Right ventricle myocardium inferior (tissue), 1 donor: ENCODE measurements around the gene ABCA7. TPM values are rescaled to one million over a fixed set of nuclear protein-coding genes. Genes with fewer than 3 reads are reported as not detected.

Experiments
- ATAC-seq: fragments of 200-7000 bp; cut with Tn5 transposase; one replicate; pipeline ENCODE4 v1.9.1; 2020; ENCODE audit warnings: mild to moderate bottlenecking, moderate library complexity
- DNase-seq: peaks from one replicate; pipeline ENCODE4 v3.0.0; 2021; ENCODE audit errors: missing footprints
- intact Hi-C: fragments of 100-400 bp; cut with DNase I; formaldehyde crosslinking; loops from one replicate; pipeline ENCODE4 v1.11.0; 2022
- long read RNA-seq: library from polyadenylated mRNA; unstranded; transcript quantifications from one replicate; pipeline ENCODE4 v2.0.0, GENCODE V29; 2021
- total RNA-seq: library from RNA; stranded (reverse); fragmentation: NEBNext Ultra II Directional; extraction: Animal tissue kit (Norgen Biotek cat#: 25700); gene quantifications from one replicate; pipeline ENCODE4 v1.2.1, GENCODE V29; 2021
- donor health status: DM: no; HTN: yes; CAD: no; lungs with severe emphysema.

The ABCA7 gene, protein sequence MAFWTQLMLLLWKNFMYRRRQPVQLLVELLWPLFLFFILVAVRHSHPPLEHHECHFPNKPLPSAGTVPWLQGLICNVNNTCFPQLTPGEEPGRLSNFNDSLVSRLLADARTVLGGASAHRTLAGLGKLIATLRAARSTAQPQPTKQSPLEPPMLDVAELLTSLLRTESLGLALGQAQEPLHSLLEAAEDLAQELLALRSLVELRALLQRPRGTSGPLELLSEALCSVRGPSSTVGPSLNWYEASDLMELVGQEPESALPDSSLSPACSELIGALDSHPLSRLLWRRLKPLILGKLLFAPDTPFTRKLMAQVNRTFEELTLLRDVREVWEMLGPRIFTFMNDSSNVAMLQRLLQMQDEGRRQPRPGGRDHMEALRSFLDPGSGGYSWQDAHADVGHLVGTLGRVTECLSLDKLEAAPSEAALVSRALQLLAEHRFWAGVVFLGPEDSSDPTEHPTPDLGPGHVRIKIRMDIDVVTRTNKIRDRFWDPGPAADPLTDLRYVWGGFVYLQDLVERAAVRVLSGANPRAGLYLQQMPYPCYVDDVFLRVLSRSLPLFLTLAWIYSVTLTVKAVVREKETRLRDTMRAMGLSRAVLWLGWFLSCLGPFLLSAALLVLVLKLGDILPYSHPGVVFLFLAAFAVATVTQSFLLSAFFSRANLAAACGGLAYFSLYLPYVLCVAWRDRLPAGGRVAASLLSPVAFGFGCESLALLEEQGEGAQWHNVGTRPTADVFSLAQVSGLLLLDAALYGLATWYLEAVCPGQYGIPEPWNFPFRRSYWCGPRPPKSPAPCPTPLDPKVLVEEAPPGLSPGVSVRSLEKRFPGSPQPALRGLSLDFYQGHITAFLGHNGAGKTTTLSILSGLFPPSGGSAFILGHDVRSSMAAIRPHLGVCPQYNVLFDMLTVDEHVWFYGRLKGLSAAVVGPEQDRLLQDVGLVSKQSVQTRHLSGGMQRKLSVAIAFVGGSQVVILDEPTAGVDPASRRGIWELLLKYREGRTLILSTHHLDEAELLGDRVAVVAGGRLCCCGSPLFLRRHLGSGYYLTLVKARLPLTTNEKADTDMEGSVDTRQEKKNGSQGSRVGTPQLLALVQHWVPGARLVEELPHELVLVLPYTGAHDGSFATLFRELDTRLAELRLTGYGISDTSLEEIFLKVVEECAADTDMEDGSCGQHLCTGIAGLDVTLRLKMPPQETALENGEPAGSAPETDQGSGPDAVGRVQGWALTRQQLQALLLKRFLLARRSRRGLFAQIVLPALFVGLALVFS (N-terminal part only)
- 7.7 TPM for total RNA-seq
- long read RNA-seq, partial matches to known transcripts = 7 of 12 reads
- long read RNA-seq, other reads (novel, unspliced or antisense) = 5 of 12 reads

DNA sequence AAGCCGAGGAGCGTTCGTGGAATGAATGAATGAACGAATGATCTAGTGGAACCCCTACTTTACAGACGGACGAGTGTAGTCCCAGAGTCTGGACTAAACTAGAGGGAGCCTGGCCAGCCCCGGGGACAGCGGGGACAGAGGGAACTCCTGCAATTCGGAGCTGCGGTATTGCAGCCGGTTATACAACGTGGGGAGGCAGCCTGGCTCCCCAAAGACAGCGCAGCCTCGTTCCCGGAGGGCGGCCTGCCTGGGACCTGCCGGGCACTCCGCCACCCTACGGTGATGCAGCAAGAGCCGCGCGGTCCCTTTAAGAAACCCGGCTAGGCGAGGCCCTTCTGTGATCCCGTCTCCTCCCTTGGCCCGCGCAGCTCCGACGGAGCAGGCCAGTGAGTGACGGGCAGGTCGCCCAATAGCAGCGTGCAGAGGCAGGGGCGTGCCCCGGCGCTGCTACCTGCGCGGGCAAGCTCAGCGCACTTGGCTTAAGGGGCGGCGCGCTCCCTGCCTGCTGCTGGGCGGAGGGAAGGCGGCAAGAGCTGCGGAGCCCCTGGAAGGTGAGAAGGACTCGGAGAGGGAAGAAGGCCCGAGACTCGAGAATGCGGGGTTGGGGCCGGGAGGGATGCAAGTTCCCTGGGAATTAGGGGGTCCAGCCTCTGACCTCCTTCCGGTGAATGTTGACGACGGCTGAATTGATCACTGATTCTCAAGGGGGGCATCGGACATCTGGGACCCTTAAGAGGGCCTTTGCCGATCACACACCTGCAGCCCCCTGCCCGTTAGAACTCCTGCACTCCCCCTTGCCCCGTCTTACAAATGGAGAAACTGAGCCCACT, at the start of gene ABCA7:
Gene ABCA7, plus strand, starts transcription at position 462 of the 830 bp plus-strand sequence. CDS start 1,255 bp downstream, outside the sequence.
- intact Hi-C loops = loop anchor here (5.0 kb wide), 1 partner anchor 57 kb away; the partner anchor contains the start of gene POLR2E
- ATAC-seq (peak; percentile 96), DNase-seq (peak; percentile 99)

DNA sequence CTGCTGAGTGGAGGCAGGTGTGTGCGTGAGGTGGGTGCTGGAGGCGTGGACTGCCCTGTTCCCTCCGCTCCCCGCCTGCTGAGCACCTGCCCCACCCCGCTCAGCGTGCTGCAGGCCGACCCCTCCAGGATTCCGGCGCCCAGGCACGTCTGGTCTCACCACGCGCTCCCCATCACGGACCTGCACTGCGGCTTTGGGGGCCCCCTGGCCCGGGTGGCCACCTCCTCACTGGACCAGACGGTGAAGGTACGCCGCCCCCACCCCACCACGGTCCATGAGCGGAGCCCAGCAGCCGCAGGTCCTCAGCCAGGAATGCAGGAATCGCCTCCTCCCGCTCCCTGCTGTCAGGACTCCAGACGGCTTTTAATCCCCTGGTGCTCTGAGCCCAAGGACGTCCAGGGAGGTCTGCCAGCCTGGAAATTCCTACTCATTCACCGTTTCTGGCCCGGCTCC, 49.8 kb upstream of the ABCA7 start:
- intact Hi-C loops = no loop called here
- ATAC-seq = no peak
- DNase-seq = no peak

DNA sequence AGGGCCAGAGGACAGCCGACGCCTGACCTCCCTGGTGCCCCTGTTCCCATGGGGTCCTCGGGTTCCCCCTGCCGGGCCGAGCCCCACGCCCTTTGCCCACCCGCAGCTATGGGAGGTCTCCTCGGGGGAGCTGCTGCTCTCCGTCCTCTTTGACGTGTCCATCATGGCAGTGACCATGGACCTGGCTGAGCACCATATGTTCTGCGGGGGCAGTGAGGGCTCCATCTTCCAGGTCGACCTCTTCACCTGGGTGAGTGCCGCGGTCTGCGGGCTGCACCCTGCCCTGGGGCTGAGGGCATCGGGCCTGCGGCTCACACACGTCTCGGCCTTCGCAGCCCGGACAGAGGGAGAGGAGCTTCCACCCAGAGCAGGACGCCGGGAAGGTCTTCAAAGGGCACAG, 49.2 kb upstream of the ABCA7 start:
- DNase-seq (no peak), ATAC-seq (no peak)
- intact Hi-C loops = no loop called here

DNA sequence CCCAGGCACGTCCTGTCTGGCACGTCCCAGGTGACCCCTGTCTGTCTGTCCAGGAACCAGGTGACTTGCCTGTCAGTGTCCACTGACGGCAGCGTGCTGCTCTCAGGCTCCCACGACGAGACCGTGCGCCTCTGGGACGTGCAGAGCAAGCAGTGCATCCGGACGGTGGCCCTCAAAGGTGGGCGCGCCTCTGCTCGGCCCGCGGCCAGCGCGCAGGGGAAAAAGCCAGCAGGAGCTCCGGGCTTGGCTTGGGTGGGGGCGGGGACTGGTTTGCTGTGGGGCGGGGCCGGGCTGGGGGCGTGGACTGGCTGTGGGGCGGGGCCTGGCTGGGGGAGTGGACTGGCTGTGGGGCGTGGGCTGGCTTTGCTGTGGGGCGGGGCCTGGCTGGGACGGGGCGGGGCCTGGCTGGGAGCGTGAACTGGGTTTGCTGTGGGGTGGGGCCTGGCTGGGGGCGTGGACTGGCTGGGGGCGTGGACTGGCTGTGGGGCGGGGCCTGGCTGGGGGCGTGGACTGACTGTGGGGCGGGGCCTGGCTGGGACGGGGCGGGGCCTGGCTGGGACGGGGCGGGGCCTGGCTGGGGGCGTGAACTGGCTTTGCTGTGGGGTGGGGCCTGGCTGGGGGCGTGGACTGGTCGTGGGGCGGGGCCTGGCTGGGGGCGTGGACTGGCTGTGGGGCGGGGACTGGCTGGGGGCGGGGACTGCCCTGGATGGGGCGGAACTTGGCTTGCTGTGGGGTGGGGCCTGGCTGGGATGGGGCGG, 48.6 kb upstream of the ABCA7 start:
- DNase-seq (no peak), ATAC-seq (no peak)
- intact Hi-C loops = no loop called here

DNA sequence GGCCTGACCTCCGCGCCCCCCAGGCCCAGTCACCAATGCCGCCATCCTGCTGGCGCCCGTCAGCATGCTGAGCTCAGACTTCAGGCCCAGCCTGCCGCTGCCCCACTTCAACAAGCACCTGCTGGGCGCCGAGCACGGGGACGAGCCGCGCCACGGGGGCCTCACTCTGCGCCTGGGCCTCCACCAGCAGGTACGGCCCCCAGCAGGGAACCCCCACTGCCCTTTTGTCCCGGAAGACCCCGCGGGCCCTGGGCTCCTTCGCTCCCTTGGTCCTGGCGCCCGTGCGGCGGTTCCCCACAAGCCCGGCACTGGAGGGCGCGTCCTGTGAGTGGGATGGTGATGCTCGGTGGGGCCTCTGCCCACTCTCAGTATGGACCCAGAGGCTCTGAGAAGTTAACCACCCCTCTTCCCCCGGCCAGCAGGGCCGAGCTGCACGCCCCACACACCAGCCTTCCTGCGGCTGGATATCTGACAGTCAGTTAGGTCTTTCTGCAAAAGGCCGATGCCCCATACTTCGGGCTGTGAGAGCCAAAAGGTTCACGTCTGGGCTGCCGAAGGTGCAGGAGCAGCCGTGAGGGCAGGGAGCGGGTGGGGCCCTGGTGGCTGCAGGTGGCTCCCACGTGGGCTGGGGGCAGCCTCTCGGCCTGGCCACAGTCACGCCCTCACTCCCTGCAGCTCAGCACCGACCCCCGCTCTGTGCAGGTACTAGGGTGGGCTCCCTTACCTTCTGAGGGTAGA, 47.8 kb upstream of the ABCA7 start:
- ATAC-seq (no peak), DNase-seq (no peak)
- intact Hi-C loops = no loop called here

DNA sequence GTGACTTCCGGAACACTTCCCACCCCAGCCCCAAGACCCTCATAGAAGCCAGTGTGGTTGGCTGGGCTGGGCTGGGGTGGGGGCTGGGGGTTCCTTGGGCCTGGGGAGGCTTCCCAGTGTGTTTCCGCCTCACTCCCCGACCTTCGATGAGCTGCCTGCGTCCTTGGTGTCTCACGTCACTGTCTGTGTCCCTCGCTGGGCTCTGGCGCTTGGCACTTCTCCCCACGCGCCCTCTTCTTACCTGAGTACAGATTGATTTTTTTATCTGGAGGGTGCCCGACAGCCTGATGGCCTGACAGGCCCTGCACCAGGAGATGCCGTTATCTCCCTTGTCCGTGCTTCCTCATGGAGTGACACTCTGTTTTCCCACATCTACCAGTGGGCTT, 47.2 kb upstream of the ABCA7 start:
- intact Hi-C loops = no loop called here

DNA sequence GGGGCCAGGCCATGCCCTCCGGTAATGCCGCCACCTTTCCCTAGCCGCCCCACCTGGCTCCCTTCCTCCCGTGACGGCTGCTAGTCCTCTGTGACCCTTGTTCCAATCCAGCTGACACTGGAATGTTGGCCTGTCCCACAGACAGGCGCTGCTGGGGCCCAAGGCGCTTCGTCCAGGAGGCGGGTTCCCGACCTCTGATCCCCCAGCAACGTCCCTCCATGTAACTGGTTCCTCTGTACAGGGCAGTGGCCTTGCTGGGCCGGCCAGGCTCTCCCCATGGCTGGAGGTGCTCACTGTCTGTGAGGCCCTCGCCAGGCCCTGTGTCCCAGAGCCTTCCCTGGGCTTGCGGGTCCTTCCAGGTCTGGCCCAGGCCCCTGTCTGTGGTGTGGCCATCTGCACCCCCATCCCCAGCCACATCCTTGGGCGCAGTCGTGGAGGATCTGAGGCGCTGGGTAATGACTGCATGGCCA, 46.5 kb upstream of the ABCA7 start:
- intact Hi-C loops = no loop called here
- no peak for ATAC-seq

More for the DNA sequence above, 47.2 kb upstream of the ABCA7 start:
- DNase-seq (no peak), ATAC-seq (no peak)

DNA sequence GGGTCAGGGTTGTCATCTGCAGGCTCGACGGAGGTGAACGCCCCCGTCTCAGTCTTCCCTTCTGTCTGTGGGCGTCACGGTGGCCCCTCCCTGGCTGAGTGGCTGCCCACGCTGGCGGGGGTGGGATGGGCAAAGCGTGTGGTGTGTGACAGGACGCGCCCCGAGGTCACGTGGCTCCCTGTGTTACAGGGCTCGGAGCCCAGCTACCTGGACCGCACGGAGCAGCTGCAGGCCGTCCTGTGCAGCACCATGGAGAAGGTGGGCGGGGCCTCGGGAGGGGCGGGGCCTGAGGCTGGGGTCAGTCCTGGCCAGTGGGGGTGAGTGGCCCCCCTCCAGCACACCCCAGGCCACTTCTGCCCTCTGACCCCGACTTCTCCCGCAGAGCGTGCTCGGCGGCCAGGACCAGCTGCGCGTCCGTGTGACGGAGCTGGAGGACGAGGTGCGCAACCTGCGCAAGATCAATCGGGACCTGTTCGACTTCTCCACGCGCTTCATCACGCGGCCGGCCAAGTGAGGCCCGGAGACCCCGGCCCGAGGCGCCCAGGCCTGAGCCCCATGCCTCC, 46.0 kb upstream of the ABCA7 start:
- DNase-seq = no peak
- intact Hi-C loops = no loop called here
- ATAC-seq = no peak

More for the DNA sequence above, 46.5 kb upstream of the ABCA7 start:
- no peak for DNase-seq

DNA sequence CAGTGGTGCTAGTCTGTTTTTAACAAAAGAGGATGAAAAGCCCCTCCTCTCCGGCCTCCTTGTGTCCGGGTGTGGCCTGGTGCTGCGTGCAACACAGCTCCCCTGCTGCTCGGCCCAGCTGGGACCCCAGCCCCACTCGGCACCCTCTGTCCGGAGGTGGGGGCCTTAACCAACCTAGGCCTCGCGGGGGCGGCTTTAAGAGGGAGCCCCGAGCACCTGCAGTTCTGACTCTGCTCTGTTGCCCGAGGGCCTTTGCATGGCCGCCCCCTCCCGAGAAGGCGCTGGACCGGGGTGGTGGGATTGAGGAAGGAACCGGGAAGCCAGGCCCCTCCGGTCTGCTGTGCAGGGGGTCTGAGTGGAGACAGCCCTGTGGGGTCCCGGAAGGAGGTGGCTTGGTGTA, 45.4 kb upstream of the ABCA7 start:
- intact Hi-C loops = no loop called here
- ATAC-seq = no peak
- no peak for DNase-seq

DNA sequence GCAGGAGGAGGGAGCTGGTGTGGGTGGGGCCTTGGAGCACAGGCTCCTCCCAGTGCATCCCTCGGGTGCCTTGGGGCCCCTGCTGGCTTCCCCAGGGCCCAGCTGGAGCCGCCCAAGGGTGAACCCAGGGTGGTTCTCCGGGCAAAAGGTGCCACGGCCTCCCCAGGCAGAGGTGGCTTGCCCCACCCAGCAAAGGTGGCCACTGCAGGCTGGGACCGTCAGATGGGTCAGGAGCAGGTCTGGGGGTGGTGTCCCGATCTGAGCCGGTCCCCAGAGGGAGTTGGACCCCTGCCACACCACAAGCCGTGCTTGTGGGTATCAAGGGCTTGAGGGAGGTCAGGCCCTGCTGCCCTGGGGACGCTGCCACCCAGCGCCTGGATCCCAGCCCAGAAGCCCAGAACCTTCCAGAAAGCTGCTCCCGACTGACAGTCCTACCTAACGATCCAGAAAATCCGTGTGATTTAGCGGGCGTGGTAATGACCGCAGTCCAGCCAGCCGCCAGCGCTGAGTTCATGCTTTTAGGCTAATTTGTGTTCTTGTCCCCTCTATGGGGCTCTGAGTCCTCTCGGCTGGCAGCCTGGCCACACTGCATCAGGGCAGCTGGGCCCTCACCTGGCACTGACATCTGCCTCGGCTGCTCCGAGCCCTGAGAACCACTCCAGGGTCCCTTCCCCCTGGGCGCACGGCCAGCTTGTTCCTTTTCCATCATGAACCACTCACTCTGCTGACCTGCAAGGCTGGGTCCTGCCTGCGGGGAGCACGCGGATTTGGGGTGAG, 44.7 kb upstream of the ABCA7 start:
- no peak for DNase-seq
- intact Hi-C loops = no loop called here
- ATAC-seq = no peak

DNA sequence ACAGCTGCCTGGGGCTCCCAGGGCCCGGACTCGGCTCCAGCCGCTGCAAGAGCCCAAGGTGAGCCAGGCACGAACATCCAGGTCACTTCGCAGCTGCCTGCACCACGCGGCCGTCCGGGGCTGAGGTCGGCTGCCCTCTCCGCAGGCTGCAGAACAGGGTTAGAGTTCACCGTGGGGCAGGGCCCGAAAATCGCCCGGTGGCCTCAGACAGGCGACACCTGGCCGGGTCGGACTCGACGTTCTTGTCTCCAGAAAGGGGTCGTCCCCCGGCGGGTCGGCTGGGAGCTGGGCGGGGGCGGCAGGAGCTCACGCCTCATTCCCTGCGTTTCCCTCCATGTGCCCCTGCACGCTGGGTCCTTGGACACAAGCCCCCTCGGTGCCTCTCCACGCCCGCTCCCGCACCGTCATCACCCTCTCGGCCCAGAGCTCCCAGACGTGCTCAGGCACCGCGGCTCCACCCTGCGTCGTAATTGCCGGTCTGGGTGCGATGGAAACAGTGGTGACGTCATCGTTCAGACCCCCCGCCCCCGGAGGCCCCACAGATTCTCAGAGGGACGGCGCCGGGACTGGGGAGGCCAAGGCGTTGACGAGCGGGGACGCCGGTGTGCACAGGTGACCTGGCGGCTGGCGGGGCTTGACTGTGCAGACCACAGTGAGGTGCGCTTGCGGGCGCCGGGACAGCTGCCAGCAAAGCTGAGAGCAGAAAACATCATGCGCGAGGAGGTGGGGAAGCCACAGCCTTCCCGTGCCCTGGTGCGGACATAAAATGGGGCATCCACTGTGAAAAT, 43.7 kb upstream of the ABCA7 start:
- no peak for ATAC-seq
- DNase-seq = no peak
- intact Hi-C loops = no loop called here

DNA sequence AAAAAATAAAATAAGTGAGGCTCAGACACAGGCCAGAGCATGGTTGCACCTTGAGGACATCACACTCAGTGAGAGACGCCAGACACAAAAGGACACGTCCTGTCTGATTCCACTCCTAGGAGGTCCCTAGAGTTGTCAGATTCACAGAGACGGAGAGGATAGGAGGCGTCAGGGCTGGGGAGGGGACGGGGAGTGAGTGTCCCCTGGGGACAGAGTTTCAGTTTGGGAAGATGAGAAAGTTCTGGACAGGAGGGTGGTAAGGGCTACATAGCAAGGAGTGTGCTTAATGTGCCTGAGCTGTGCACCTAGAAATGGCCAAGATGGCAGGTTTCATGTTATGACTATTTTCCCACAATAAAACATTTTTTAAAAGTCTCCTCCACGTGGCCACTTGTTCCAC, 41.8 kb upstream of the ABCA7 start:
- ATAC-seq = no peak
- intact Hi-C loops = no loop called here
- no peak for DNase-seq

DNA sequence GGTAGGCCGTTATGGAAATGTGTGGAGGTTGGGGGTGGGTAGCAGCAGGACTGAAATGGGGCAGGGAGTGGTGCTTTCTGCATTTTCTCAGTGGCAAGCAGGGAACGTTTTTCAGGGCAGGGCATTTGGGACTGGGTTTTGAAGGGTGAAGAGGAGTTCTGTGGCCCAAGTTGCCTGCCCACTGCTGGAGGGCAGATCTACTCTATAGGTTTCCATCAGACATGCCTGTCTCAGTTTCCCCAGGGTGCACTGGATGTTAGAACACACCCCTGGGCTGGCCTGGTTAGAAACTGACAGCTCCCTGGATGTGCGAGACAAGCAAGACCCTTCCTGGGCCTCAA, 40.6 kb upstream of the ABCA7 start:
- DNase-seq (no peak), ATAC-seq (no peak)
- intact Hi-C loops = no loop called here

DNA sequence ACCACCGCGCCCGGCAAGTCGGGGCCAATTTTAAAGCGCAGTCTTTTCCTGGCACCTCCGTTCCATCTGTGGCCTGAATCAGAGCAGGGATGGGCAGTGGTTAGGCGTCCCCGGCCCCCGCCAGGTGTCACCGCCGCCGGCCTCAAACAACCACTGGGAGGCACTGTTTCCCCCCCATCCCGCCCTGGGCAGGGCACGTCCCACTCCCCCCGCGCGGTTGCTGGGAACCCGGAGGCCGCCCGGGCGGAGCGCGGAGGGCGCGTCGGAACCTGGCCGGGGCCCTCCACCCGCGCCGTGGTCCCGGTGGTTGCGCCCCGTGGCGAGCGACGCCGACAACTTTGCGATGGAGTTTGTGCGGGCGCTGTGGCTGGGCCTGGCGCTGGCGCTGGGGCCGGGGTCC, 39.8 kb upstream of the ABCA7 start, which contains the start of gene GRIN3B:
Gene GRIN3B, plus strand, starts transcription at position 325 of the 400 bp plus-strand sequence. Its CDS starts 19 bp downstream, at position 344.
- no peak for DNase-seq
- ATAC-seq = no peak
- intact Hi-C loops = no loop called here
